ACC112 (cell line): ENCODE measurements around the gene CLEC16A.
"Not testable (repeated sequence)": the region's sequence is repeated elsewhere in the genome, so short reads cannot be mapped to it uniquely, and the experiment has no call there.

Experiments
- H2AFZ ChIP-seq: fragments of 200-600 bp; sonication (generic); one replicate; pipeline ENCODE4 v1.6.0; 2017; ENCODE audit warnings: antibody characterized with exemption, low read length; ENCODE audit not compliant: unreplicated experiment
- H3K27ac ChIP-seq: fragments of 200-600 bp; sonication (generic); 2 replicates; pipeline ENCODE4 v1.5.1; 2014; ENCODE audit warnings: low read depth, mild to moderate bottlenecking, antibody characterized with exemption, low read length, moderate library complexity
- H3K27me3 ChIP-seq: fragments of 200-600 bp; sonication (generic); 2 replicates; pipeline ENCODE4 v1.6.1; 2014; ENCODE audit warnings: mild to moderate bottlenecking, antibody characterized with exemption, low read length, moderate library complexity, mixed read lengths; ENCODE audit not compliant: insufficient read depth
- H3K36me3 ChIP-seq: fragments of 200-600 bp; sonication (generic); 2 replicates; pipeline ENCODE4 v1.6.1; 2016; ENCODE audit warnings: mild to moderate bottlenecking, antibody characterized with exemption, low read length, moderate library complexity, mixed read lengths; ENCODE audit not compliant: insufficient read depth
- H3K4me1 ChIP-seq: fragments of 200-600 bp; sonication (generic); one replicate; pipeline ENCODE4 v1.6.1; 2016; ENCODE audit warnings: low read length, mixed read lengths; ENCODE audit not compliant: insufficient read depth, unreplicated experiment, control insufficient read depth
- H3K4me3 ChIP-seq: fragments of 200-600 bp; sonication (generic); 2 replicates; pipeline ENCODE4 v1.5.1; 2014; ENCODE audit warnings: mild to moderate bottlenecking, low read depth, low read length
- H3K79me2 ChIP-seq: fragments of 200-600 bp; sonication (generic); one replicate; pipeline ENCODE4 v1.6.0; 2016; ENCODE audit warnings: low read length; ENCODE audit not compliant: control insufficient read depth, unreplicated experiment, insufficient read depth

The CLEC16A gene

GRCh38 chr16:10959161-10959560, 14.8 kb downstream of the CLEC16A start:
- Histone ChIP-seq H3K27me3 (no peaks in the 10 kb centered on the region), H3K4me1 (peaks cover 37% of the 10 kb centered on the region), H2AFZ (no peak overlapping the region), H3K4me3 (no peak overlapping the region), H3K27ac (no peak overlapping the region), H3K79me2 (peaks cover 8% of the 10 kb centered on the region), H3K36me3 (0 out of 2 replicates have a peak, but pooled peaks cover 4% of the 10 kb centered on the region)

DNA sequence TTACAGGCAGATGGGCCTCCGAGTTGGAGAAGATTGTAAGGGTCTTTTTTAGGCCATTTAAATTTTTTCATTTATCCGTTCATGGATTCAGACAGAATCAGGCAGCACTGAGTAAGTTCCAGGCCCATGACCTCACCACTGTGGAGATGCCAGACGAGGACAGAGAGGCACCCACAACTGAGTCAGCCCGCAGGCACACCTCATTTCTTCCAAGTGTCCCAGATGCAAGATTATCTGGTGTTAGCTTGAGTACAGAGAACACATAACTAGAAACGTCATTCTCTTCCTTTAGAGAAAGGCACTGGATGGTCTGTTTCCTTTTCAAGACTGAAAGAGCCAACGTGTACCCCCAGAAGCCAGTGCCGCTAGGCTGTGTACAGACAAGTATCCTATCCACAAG, 16.9 kb downstream of the CLEC16A start:
- H3K36me3 ChIP-seq = 0 out of 2 replicates have a peak, but pooled peaks cover 4% of the 10 kb centered on the region
- no peaks in the 10 kb centered on the region for H3K27me3 ChIP-seq
- H3K4me3 ChIP-seq = no peak overlapping the region
- peak overlapping the region; percentile 82 for H3K27ac ChIP-seq
- H3K79me2 ChIP-seq = peaks cover 4% of the 10 kb centered on the region
- H3K4me1 ChIP-seq = peaks cover 36% of the 10 kb centered on the region
- H2AFZ ChIP-seq = peak overlapping the region; percentile 2

GRCh38 chr16:10964039-10964890, 19.9 kb downstream of the CLEC16A start:
- no peaks in the 10 kb centered on the region for H3K27me3 ChIP-seq
- peaks cover 22% of the 10 kb centered on the region for H3K4me1 ChIP-seq
- no peak overlapping the region for H3K4me3 ChIP-seq
- 0 out of 2 replicates have a peak, but pooled peaks cover 4% of the 10 kb centered on the region for H3K36me3 ChIP-seq
- peaks cover 4% of the 10 kb centered on the region for H3K79me2 ChIP-seq
- H2AFZ ChIP-seq = no peak overlapping the region
- no peak overlapping the region for H3K27ac ChIP-seq

DNA sequence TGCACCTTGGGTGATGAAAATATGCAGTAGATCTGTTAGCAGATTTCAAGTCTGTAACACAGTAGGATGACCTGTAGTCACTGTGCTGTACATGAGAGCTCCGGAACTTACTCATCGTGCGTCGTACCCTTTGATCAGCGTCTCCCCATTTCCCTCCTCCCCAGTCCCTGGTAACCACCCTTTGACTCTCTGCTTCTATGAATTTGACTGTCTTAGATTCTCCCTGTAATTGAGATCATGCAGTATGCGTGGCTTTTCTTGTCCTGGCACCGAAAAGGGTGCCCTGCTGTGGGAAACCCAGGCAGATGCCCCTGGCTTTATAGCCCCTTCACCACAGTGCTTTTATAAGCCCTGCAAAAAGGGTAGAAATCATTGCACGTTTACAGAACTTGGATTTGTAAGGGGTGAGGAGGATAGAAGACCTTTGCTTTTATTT, 20.5 kb downstream of the CLEC16A start:
- Histone ChIP-seq H3K4me1 (peaks cover 22% of the 10 kb centered on the region), H2AFZ (no peak overlapping the region), H3K36me3 (0 out of 2 replicates have a peak, but pooled peaks cover 4% of the 10 kb centered on the region), H3K27me3 (no peaks in the 10 kb centered on the region), H3K27ac (no peak overlapping the region), H3K79me2 (peaks cover 4% of the 10 kb centered on the region), H3K4me3 (no peak overlapping the region)

GRCh38 chr16:10965440-10966061, 21.2 kb downstream of the CLEC16A start:
- Histone ChIP-seq H3K79me2 (no peaks in the 10 kb centered on the region), H3K36me3 (0 out of 2 replicates have a peak, but pooled peaks cover 4% of the 10 kb centered on the region), H3K27ac (no peak overlapping the region), H3K27me3 (no peaks in the 10 kb centered on the region), H2AFZ (no peak overlapping the region), H3K4me3 (no peak overlapping the region), H3K4me1 (peaks cover 16% of the 10 kb centered on the region)

DNA sequence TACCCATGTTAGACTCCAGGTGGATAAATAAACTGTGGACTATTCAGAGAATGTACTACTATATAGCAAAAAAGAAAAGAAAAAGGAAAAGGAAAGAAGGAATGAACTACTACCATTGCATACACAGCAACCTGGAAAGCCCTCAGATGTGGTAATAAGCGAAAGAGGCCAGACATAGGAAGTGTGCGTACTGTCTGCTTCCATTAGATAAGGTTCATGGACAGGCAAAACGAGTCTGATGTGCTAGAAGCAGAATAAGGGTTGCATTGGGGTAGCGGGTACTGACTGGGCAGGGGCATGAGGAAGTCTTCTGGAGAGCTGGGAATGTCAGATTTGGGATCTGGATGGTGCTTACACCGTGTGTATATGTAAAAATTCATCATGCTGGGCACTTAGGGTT, 21.8 kb downstream of the CLEC16A start:
- H3K4me1 ChIP-seq = peaks cover 10% of the 10 kb centered on the region
- H3K79me2 ChIP-seq = no peaks in the 10 kb centered on the region
- H3K36me3 ChIP-seq = 0 out of 2 replicates have a peak, but pooled peaks cover 4% of the 10 kb centered on the region
- H3K4me3 ChIP-seq = no peak overlapping the region
- H2AFZ ChIP-seq = no peak overlapping the region
- H3K27me3 ChIP-seq = no peaks in the 10 kb centered on the region
- no peak overlapping the region for H3K27ac ChIP-seq

GRCh38 chr16:10966559-10966958, 22.2 kb downstream of the CLEC16A start:
- not testable (repeated sequence) for H3K27ac ChIP-seq, H3K4me3 ChIP-seq, H3K27me3 ChIP-seq, H2AFZ ChIP-seq, H3K79me2 ChIP-seq, H3K4me1 ChIP-seq, H3K36me3 ChIP-seq

GRCh38 chr16:10967986-10968385, 23.6 kb downstream of the CLEC16A start:
- H2AFZ ChIP-seq = no peak overlapping the region
- no peak overlapping the region for H3K4me3 ChIP-seq
- no peaks in the 10 kb centered on the region for H3K27me3 ChIP-seq
- no peak overlapping the region for H3K27ac ChIP-seq
- H3K4me1 ChIP-seq = peaks cover 8% of the 10 kb centered on the region
- H3K79me2 ChIP-seq = no peaks in the 10 kb centered on the region
- 0 out of 2 replicates have a peak, but pooled peaks cover 4% of the 10 kb centered on the region for H3K36me3 ChIP-seq

- H3K36me3 ChIP-seq = no peaks in the 10 kb centered on the region
- H3K4me1 ChIP-seq = peaks cover 8% of the 10 kb centered on the region
- H3K79me2 ChIP-seq = no peaks in the 10 kb centered on the region
- H3K27ac ChIP-seq = no peak overlapping the region
- H2AFZ ChIP-seq = no peak overlapping the region
- no peaks in the 10 kb centered on the region for H3K27me3 ChIP-seq
- no peak overlapping the region for H3K4me3 ChIP-seq
These were observed 24.1 kb downstream of the CLEC16A start for GRCh38 chr16:10968498-10968897.

DNA sequence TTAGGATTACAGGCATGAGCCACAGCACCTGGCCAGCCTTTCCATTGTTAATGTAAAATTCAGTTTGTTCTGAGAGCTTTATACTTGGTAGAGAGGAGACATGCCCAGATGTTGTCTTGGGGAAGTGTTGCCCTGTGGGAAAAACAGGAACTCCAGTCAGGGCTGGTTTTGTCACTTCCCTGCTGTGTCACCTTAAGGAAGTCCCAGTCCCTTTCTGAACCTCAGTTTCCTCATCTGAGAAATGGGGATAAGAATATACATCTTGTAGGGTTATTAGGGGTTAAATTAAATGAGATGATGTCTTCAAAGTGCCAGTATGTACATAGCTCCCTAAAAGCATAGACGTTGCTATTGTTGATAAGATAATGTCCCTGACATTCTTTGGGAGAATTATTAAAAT, 25.3 kb downstream of the CLEC16A start:
- Histone ChIP-seq H3K27me3 (no peaks in the 10 kb centered on the region), H3K27ac (no peak overlapping the region), H3K4me3 (no peak overlapping the region), H3K79me2 (no peaks in the 10 kb centered on the region), H2AFZ (no peak overlapping the region), H3K36me3 (no peaks in the 10 kb centered on the region), H3K4me1 (peaks cover 4% of the 10 kb centered on the region)

GRCh38 chr16:10970065-10970464, 25.7 kb downstream of the CLEC16A start:
- Histone ChIP-seq H3K36me3 (no peaks in the 10 kb centered on the region), H3K4me3 (no peak overlapping the region), H3K27me3 (no peaks in the 10 kb centered on the region), H2AFZ (no peak overlapping the region), H3K79me2 (no peaks in the 10 kb centered on the region), H3K27ac (no peak overlapping the region), H3K4me1 (peaks cover 4% of the 10 kb centered on the region)
